Measurements from ENCODE around the gene BGLAP.
"Not testable (repeated sequence)": the region's sequence is repeated elsewhere in the genome, so short reads cannot be mapped to it uniquely, and the experiment has no call there.

BGLAP gene

DNA sequence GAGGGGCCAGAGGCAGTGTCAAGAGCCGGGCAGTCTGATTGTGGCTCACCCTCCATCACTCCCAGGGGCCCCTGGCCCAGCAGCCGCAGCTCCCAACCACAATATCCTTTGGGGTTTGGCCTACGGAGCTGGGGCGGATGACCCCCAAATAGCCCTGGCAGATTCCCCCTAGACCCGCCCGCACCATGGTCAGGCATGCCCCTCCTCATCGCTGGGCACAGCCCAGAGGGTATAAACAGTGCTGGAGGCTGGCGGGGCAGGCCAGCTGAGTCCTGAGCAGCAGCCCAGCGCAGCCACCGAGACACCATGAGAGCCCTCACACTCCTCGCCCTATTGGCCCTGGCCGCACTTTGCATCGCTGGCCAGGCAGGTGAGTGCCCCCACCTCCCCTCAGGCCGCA, at the start of gene BGLAP:
TSS of gene BGLAP (plus strand) at position 259 of the 400 bp plus-strand sequence. CDS start at position 307, 48 bp downstream.
- peak; percentile 66 for DNase-seq

- no peak for DNase-seq
These were observed 48.8 kb upstream of the BGLAP start for GRCh38 chr1:156193208-156193487.

GRCh38 chr1:156193488-156194299, 48.3 kb upstream of the BGLAP start, which contains the start of gene SLC25A44:
SLC25A44 (plus strand) TSS chr1:156194104; CDS start chr1:156199848, 5,744 bp downstream.
- DNase-seq, result peak; percentile 99

GRCh38 chr1:156194300-156194652, 47.7 kb upstream of the BGLAP start:
- DNase-seq, result no peak

GRCh38 chr1:156195853-156196252, 46.1 kb upstream of the BGLAP start:
- DNase-seq, result no peak

- DNase-seq, result no peak
These were observed 45.5 kb upstream of the BGLAP start for GRCh38 chr1:156196445-156196844.

DNA sequence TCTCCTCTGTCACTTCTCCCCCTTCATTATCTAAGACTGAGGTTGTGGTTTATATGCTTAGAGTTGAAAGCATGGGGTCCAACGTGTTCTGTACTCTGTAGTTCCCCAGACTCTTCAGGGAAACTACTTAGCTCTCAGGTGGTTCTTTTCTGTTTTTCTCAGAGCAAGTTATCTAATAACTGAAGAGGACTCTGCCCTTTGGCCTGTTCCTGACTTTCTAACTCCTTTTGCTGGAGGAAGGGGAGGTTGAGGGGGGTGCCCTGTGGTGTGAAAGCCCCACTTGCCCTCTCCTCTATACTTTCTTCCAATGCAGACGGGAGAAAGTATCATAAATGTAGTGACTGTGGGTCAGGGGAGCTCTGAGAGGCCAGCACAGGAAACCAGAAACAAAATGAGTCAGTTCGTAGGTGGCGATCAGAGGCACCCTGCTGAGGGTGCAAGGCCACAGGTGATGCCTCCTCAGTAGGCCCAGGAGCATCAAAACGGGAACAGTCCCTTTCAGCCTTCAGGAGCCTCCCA, 43.1 kb upstream of the BGLAP start:
- no peak for DNase-seq

DNA sequence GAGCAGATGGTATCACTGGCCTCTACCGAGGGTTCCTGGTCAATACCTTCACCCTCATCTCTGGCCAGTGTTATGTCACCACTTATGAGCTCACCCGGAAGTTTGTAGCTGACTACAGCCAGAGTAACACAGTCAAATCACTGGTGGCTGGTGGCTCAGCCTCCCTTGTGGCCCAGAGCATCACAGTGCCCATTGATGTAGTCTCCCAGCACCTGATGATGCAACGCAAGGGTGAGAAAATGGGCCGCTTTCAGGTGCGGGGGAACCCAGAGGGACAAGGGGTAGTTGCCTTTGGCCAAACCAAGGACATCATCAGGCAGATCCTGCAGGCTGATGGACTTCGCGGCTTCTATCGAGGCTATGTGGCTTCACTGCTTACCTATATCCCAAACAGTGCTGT, 41.9 kb upstream of the BGLAP start:
- DNase-seq, result no peak

DNA sequence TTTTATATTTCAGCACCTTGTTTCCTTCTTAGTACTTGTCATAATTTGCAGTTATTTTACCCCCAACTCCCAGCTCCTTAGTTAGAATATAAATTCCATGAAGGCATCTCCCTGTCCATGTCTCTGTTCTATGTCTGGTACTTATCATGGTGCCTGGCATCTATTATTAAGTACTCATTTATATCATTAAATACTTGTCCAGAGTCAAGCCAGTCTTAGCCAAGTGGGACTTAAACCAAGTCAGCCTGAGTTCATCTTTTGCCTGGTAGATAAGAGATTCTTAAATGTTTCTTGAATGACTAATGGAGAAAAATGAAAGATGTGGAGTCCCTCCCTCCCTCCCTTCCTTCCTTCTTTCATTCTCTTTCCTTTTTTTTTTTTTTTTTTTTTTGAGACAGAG, 38.7 kb upstream of the BGLAP start:
- no peak for DNase-seq

DNA sequence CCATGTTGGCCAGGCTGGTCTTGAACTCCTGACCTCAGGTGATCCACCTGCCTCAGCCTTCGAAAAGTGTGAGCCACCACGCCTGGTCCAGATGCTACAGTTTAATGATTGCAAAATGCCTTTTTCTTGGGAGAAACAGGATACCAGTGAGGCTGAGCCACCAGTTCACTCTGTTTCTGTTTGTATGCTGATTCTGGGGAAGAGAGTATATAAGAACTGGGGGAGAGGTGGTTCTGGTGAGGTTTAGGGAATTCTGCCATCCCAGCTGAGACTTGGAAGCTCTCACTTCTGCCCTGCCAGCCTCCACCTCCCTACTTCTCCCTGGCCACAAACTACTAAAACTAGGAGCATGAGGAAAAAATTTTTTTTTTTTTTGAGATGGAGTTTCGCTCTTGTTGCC, 37.3 kb upstream of the BGLAP start:
- no peak for DNase-seq

DNA sequence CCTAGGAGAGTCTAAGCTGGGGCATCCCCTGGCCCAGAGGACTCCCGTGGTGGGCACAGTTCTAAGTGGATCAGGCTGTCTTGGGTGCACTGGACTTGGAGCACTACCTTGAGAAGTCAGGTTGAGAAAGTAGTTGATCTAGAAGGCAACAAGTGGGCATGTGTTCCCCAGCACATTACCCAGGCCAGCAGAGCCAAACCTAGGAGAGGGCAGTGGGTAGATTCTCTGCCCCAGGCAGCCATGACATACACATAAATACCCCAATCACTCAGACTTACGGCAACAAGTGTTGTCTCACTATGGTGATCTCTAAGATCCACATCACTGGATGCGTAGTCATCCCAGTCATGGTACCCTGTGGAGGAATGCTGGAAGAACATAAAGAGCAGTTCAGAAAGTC, 30.7 kb upstream of the BGLAP start:
- no peak for DNase-seq

- DNase-seq, result no peak
These were observed 29.9 kb upstream of the BGLAP start for GRCh38 chr1:156212130-156212529.

GRCh38 chr1:156212833-156213643, 28.9 kb upstream of the BGLAP start, which contains the start of gene PMF1:
PMF1 (plus strand) TSS chr1:156213007; CDS start chr1:156213016, 9 bp downstream.
- peak; percentile 91 for DNase-seq

- no peak for DNase-seq
These were observed 28.4 kb upstream of the BGLAP start for GRCh38 chr1:156213644-156213966.

DNA sequence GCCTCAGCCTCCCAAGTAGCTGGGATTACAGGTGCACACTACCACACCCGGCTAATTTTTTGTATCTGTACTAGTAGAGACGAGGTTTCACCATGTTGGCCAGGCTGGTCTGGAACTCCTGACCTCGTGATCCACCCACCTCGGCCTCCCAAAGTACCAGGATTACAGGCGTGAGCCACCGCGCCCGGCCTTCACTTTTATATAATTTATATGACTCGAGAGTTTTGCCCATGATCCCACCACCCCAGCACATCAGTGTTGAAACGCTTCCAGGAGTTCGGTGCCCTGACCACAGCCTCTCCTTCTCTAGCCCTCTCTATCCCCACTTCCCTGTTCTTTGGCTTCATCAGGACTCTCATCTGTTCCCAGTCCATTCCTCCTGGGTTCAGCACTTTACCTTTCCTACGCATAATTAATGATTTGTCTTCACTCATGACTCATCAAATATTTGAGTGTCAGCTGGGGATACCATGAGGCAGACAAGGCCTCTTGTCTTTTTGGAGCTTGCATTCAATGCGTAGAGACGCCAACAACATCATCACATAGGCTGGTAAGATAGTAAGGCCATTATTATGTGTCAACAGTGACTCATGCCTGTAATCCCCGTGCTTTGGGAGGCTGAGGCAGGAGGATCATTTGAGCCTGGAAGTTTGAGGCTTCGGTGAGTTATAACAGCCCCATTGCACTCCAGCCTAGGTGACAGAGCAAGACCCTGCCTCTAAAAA, 27.8 kb upstream of the BGLAP start:
- DNase-seq, result peak; percentile 30

DNA sequence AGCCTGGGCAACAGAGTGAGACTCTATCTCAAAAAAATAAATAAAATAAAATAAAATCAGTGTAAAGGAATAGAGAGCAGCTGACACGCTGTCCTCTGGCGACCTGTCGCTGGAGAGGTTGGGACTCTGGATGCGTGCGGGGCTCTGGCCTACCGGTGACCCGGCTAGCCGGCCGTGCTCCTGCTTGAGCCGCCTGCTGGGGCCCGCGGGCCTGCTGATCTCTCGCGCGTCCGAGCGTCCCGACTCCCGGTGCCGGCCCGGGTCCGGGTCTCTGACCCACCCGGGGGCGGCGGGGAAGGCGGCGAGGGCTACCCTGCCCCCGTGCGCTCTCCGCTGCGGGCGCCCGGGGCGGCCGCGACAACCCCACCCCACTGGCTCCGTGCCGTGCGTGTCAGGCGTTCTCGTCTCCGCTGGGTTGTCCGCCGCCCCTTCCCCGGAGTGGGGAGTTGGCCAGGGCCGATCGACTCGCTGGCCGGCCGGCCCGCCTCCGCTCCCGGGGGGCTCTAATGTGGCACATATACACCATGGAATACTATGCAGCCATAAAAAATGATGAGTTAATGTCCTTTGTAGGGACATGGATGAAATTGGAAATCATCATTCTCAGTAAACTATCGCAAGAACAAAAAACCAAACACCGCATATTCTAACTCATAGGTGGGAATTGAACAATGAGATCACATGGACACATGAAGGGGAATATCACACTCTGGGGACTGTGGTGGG, 25.5 kb upstream of the BGLAP start:
- not testable (repeated sequence) for DNase-seq

DNA sequence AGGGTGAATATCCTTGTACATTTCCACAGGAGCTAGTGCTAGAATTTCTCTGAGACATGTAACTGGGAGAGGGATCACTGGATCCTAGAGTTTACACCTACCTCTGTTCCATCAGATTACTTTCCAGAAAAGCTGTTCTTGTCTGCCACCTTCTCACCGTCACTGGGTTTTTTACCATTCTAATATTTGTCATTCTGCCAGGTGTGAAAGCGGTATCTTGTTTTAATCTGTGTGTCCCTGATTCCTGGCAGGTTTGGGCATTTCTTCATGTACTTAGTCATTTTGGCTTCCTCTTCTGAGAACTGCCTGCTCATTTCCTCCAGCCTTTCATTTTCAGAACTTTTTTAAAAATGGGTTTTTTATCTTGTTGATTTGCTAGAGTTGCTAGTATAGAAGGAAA, 24.1 kb upstream of the BGLAP start:
- DNase-seq, result peak; percentile 43

DNA sequence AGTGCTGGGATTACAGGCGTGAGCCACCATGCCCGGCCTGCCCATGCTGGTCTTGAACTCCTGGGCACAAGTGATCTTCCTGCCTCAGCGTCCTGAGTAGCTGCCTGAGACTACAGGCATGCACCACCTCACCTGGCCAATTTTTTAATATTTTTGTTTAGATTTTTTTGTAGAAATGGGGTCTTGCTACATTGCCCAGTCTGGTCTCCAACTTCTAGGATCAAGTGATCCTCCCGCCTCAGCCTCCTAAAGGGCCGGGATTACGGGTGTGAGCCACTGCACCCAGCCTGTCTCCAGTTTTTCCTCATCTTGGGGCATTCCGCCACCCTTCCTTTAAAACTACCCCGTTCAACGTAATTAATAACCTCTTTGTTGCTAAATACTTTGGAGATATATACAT, 21.8 kb upstream of the BGLAP start:
- no peak for DNase-seq

DNA sequence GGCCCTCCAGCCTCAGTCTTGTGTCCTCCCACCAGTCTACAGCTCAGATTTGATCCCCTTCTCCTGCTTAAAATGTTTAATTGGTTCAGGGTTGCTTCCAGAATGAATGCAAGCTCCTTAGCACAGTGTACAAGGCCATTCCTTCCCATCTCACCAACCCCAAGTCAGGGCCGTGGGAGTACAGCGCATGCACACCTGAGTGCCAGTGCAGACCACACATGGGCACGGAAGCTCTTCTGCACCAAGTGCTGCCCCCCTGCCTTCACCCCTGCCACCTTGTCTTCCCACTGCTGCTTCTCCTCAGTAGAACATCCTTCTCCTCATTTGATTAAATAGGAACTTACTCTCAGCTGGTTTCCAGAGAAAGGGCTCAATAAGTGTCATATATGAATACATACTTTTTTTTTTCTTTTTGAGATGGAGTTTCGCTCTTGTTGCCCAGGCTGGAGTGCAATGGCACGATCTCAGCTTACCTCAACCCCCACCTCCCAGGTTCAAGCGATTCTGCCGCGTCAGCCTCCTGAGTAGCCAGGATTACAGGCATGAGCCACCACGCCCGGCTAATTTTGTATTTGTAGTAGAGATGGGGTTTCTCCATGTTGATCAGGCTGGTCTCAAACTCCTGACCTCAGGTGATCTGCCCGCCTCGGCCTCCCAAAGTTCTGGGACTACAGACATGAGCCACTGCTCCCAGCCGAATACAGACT, 19.8 kb upstream of the BGLAP start:
- DNase-seq, result no peak

DNA sequence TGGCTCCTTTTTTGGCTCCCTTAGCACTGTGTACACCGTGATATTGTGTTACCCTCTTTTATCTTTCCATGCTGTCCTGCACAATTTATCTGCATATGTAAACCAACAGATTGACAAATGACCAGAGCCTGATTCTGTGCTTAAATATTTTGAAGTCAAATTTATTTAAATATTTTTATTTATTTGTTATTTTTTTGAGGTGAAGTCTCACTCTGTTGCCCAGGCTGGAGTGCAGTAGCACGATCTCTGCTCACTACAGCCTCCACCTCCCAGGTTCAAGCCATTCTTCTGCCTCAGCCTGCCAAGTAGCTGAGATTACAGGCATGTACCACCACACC, 16.3 kb upstream of the BGLAP start:
- DNase-seq, result no peak

GRCh38 chr1:156226116-156226538, 15.9 kb upstream of the BGLAP start:
- DNase-seq, result peak; percentile 80

GRCh38 chr1:156226782-156227181, 15.2 kb upstream of the BGLAP start:
- no peak for DNase-seq

Measured in MV-4-11 (cell line).